Testis (tissue), 2 donors: Measurements from ENCODE around the gene IQGAP1.

Source experiments
- CTCF ChIP-seq, 3 experiments: fragments of 450-650 bp in 2 of 3; fragments of 200-600 bp in 1 of 3; sonication (generic) in 1 of 3; IDR thresholded peaks; one replicate each; pipeline ENCODE4 v1.5.1; 2016 to 2019; ENCODE audit warnings: antibody characterized with exemption in 3 of 3, mild to moderate bottlenecking in 2 of 3, moderate library complexity in 1 of 3
- POLR2A ChIP-seq: fragments of 450-650 bp; IDR thresholded peaks from one replicate; pipeline ENCODE4 v1.6.1; 2017; ENCODE audit warnings: antibody characterized with exemption, mild to moderate bottlenecking, moderate library complexity

GRCh38 chr15:90351479-90352106 is 36.4 kb upstream of the IQGAP1 start:
- TF ChIP-seq CTCF (IDR thresholded peaks at IDR 0.05) (no peak), POLR2A (no peak)
